Measurements from ENCODE around the gene ZG16B.

Gene ZG16B, protein sequence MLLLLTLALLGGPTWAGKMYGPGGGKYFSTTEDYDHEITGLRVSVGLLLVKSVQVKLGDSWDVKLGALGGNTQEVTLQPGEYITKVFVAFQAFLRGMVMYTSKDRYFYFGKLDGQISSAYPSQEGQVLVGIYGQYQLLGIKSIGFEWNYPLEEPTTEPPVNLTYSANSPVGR

DNA sequence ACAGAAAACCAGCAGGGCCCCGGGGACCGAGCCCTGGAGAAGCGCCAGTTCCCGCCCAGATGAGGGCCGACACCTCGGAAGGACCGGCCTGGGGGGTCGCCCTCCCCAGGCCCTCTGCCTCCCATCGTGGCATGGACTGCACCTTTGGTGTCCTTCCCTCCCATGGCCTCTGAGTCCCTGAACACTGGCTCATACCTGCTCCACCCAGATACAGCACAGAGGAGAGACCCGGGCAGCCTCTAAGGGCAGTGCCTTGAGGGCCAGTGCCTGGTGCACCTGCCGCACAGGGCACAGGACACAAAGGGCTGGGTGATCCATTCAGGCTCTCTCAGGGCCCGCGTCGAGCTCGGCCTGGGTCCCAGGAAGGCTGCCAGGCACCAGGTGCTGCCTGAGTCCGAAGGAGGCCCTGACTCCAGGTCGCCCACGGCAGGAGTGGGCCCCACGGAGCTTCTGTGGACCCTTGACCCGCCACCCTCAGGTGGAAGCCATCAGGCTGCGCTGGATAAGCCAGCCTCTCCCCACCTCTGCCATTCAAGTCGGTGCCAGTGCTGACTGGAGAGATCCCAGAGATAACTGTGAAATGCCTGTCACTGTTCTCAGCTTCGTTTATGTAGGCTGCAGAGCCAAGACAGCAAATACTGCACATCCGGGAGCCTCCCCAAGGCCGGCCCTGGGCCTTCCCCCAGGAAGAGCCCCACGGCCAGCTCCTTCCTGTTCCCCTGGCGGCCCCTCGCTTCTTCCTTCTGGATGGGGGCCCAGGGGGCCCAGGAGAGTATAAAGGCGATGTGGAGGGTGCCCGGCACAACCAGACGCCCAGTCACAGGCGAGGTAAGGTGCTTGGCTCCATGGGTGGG is at the start of gene ZG16B:
Gene ZG16B (plus strand): TSS at position 803 of the 854 bp plus-strand sequence. CDS start 139 bp downstream, outside the sequence.
- no peak for DNase-seq (ENCODE audit: low read depth)

DNA sequence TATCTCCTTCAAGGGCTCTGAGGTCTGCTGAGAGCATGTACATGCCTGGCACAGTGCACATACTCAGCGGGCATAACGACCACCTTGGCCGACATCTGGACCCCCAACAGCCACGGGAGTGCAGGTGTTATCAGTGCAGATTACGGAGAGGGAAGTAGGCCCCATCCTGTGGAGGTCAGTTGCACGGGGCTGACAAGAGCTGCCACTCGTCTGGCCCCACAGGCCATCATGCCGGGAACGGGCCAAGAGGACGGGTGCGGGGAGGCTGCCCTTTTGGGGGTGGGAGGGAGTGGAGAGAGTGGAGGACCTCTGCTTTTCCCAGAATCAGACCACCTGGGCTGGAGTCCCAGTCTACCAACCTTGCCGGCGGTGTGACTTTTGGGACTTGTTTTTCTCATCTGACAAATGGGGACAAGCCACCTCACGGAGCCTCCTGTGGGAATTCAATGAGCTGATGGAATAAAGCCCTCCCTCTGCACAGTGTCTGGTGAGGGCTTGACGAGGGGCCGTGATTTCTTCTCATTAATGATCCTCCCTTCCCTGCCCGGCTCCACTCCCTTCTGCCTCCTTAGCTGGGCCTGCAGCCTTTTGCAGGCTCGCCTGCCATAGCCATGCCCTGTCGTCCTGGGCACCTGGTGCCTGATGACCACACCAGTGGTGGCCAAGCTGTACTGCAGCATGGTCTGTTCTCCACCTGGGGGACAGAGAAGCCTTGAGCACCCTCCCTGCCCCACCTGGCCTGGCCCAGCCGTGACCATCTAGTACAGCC is 47.3 kb upstream of the ZG16B start:
- DNase-seq (ENCODE audit: low read depth): no peak

DNA sequence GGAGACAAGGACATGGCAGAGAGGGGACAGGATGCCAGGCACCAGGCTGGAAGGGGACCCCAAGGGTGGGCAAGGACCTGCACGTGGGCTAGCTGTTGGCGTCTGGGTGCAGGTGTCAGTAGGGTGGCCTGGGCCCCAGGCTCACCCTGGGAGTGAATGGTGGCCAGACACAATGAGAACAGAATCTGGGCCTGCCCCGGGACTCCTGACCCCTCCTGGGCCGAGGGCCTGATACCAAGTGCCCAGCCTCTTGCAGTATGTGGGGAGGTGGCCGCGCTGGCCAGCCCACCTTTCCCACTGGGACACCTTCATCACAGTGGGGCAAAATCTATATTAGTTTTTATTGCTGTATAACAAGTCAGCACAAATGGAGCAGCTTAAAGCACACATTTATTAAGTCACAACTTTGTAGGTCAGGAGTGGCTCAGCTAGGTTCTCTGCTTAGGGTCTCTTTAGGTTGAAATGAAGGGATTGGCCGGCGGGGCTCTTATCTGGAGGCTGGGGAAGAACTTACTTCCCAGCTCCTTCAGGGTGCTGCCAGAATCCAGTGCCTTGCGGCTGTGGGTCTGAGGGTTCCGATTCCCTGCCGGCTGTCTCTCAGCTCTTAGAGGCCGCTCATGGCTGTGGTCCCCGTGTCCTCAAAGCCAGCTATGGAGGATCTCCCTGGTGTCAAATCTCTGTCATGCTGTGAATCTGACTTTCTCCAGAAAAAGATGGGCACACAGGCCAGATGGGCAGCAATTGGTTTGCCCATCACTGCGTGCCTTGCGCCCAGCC is 46.3 kb upstream of the ZG16B start:
- no peak for DNase-seq (ENCODE audit: low read depth)

DNA sequence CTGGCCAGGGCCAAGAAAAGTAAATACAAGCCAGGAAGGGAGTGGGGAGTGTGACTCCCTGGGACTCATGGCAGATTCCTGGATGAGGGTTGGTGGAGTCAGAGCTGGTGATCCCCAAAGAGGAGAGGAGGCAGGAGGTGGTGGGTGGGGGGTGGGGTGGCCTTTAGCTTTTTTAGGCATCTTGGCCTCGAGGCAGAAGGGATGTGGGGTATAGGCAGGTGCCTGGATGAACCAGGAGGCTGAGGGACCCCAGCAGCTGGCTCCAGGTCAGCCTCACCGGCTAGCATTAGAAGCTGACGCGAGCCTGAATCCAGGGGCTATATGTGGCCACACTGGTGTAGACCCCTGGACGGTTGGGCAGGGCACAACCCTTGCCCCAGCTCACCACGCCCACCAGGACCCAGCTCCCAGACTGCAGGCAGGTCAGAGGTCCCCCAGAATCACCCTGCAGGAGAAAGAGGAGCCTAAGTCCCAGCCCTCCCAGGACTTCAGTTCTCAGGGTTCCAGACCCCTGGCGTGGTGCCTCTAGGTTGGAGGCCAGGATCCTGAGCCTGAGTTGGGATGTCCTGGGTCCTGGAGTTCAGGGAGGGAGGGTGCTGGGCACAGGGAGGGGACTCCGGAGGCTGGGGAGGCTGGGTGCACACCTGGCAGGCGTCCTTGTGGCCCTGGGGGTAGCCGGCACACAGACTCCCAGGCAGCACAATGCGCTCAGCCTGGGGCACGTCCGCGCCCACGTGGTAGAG is 45.6 kb upstream of the ZG16B start:
- DNase-seq (ENCODE audit: low read depth): no peak

DNA sequence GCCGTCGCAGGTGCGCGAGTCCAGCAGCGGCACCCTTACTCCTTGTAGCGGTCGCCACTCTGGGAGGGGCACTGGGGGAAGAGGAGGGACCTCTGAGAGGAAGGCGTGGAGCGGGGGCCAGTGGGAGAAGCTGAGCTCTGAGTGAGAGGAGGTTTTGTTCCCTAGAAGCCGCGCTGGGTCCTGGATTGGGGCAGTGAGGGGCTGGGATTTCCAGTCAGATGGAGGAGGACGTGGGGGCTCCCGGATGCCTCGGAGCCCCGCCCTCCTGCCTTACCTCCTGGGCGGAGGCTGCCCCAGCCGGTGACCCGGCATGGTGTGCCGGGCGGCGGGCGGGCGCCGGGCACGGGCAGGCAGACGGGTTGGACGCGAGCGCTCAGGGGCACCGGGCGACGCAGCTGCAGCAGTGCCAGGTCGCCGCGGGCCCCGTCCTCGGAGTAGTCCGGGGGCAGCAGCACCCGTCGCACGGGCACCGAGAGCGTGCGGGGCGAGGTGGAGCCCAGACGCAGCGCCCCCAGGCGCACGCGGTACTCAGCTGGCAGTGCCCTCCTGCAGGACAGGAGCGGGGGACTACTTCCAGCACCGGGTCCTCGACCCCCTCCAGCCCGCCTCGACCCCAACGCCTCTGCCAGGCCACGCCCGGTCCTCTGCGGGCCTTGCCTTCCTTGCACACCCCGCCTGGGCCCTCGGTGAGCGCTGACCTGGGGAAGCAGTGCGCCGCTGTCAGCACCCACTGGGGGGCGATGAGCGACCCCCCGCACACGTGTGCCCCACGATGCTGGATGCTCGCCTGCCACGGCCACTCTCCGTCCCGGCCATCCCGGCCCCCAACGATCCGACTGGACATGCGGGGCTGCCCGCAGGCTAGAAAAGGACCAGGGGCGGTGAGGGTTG is 44.8 kb upstream of the ZG16B start:
- DNase-seq (ENCODE audit: low read depth): no peak

DNA sequence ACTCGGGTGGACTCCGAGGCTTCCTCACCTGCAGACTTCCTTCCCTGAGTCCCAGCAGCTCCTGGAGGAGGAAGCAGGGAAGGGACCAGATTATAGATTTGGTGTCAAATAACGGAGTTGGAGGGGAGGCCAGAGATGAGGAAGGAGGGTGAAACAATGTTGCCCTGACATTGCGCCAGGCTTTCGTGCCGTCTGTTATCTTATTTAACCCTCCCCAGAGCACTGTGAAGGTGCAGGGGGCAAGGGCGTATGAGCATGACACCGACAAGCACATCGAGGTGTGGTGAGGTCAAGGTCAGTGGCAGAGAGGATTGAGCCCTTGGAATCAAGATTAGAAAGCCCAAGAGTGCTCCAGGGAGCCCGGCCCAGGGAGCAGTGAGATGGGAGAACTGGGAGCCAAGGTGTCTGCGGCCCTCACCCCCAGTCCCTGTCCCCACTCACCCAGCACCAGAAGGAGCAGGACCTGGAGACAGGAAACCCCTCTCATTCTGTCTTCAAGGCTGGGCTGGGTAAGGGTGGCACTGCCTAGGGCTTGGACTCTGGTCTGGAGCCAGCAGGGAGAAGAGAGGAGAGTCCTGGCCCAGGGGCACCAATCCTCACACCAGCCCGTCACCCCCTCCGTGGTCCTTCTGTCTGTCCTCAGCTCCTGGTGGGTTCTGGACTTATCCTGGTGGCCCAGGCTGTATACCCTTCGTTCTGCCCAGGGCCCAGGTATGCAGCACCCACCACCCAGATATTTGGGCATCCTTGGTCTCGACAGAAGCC is 43.9 kb upstream of the ZG16B start:
- DNase-seq (ENCODE audit: low read depth): no peak

DNA sequence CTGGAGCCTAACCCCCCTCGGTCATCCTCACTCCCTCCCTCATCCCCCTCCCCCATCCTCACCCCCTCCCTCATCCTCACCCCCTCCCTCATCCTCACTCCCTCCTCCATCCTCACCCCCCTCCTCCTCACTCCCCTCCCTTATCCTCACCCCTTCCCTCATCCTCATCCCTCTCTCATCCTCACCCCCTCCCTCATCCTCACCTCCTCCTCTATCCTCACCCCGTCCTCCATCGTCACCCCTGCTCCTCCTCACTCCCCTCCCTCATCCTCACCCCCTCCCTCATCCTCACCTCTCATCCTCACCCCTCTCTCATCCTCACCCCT is 43.3 kb upstream of the ZG16B start:
- DNase-seq (ENCODE audit: low read depth): no peak

DNA sequence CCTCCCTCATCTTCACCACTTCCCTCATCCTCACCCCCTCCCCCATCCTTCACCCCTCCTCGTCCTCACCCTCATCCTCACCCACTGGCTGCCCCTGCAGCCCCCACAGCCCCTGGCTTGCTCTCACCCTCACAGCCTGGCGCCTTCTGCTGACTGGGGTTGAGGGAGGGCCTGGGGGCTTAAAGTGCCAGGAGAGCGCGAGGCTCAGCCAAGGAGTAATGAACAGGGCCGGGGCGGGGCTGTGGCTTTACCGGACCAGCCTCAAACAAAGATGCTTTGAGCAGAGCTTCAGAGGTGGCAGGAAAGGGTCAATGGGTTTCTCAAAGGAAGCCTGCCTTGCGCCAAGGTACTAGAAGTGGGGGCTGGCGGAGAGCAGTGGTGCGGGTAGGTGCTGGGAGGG is 42.7 kb upstream of the ZG16B start, which contains the start of gene PRSS33:
Gene PRSS33 (minus strand): TSS at position 155 of the 400 bp plus-strand sequence. CDS start 1,013 bp downstream, outside the sequence.
- no peak for DNase-seq (ENCODE audit: low read depth)

DNA sequence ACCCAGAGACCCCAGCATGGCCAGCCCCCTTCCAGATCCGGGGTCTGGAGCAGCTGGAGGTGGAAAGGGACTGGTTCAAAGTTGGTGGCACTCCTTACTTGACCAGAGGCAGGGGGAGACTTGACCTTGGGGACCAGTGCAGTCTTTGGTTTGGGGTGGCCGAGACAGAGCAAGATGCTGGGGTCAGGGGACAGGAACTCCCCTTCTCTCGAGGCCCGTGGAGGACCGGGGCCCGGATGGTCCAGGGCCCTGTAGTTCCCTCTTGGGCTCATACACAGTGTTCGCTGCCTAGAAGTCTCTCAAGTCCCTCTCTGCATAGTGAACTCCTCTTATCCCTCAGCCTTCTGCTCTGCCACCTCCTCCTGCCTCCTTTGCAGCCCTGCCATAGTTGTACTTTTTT is 42.1 kb upstream of the ZG16B start:
- DNase-seq (ENCODE audit: low read depth): no peak

DNA sequence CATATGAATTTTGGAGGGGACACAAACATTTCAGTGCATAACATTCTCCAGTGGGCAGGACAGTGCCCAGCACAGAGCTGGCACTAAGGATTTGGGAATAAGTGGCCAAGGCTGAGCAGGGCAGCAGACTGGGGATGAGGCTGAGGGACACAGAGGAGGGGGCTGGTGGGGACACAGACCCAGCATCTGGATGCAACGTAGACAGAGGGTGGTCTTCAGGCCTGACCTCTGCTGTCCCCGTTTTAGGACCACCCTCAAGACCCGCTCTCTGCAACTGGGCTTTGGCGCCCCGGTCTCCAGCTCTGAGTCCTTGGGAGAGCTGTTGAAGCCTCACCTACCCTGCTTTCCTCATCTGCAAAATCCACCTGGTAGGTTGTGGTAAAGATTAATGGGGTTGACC is 39.5 kb upstream of the ZG16B start:
- DNase-seq (ENCODE audit: low read depth): no peak

DNA sequence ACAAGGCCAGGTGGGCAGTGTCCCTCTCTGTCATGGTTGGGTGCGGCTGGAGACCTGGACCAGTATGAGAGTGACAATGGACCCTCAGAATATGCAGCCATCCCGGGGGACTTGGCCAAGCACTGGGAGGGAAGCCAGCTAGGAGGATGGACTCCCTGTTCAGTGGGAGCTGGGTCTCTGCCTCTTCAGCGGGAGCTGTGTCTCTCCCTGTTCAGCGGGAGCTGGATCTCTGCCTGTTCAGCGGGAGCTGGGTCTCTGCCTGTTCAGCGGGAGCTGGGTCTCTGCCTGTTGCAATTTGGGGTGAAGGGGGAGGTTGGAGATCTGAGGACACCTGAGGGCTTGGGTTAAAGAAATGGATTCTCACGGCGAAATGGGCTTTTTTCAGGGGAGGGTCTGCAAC is 38.9 kb upstream of the ZG16B start:
- DNase-seq (ENCODE audit: low read depth): no peak

DNA sequence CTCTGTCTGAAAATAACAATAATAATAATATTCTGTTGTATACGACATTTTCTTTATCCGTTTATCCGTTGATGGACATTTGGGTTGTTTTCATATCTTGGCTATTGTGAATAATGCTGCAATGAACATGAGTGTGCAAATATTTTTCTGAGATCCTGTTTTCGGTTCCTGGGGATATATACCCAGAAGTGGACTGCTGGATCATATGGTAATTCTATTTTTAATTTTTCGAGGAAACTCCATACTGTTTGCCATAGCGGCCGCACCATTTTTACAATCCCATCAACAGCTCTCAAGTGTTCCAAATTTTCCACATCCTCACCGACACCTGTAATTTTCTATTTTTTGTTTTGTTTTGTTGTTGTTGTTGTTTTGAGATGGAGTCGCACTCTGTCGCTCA is 37.2 kb upstream of the ZG16B start:
- DNase-seq (ENCODE audit: low read depth): no peak

DNA sequence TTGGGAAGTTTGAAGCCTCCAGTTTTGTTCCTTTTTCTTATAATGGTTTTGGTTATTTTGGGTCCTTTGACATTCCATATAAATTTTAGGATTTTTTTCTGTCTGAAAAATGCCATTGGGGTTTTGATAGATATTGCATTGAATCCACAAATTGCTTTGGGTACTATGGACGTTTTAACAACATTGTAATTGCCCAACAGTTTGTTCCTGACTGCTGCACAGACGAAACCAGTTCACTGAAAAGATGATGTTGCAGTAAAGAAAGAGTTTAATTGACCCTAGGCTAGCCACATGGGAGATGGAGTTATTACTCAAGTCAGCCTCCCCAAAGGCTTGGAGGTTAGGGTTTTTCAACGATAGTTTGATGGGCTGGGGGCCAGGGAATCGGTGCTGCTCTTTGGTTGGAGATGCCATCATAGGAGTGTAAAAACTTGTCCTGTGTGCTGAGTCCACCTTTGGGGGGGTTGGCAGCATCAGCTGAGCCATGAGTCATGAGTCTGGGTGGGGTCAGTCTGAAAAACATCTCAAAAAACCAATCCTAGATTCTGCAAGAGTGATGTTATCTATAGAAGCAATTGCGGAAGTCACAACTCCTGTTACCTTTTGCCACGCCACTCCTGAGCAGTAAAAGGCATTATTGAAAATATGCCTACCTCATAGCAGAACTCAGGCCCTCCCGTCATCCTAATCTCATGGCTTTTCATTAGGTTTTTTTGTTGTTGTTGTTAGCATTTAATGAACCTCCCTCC is 34.5 kb upstream of the ZG16B start:
- DNase-seq (ENCODE audit: low read depth): peak; percentile 12

DNA sequence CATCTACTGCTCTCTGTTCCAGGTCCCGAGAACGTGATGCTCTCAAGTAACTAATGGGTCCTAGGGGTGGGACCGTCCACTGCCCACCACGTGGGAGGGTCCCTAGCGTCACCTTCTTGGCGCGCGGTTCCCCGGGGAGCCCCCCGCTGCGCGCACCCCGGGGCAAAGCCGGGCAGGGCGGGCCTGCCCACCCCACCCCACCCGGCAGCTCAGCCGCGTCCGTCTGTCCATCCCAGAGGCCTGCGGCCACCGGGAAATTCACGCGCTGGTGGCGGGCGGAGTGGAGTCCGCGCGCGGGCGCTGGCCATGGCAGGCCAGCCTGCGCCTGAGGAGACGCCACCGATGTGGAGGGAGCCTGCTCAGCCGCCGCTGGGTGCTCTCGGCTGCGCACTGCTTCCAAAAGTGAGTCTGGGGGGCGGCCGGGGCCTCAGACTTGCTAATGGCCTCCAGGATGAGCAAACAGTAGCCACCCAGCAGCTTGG is 31.3 kb upstream of the ZG16B start:
- no peak for DNase-seq (ENCODE audit: low read depth)

DNA sequence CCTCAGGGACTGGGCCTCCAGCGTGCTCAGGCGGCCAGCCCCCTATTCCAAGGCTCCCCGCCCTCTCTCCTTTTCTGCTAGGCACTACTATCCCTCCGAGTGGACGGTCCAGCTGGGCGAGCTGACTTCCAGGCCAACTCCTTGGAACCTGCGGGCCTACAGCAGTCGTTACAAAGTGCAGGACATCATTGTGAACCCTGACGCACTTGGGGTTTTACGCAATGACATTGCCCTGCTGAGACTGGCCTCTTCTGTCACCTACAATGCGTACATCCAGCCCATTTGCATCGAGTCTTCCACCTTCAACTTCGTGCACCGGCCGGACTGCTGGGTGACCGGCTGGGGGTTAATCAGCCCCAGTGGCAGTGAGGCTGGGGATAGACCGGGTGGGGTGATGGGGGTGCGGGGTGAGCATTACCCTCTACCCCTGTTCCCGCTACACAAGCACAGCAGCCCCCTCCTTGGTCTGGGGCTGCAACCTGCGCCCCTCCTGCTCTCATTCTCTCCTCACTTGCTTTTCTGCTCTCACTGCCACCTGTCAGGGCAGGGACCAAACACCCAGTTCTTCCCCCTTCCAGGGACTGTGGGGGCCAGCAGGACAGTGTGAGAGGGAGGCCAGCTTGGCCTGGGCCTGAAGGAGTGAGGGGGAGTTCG is 30.8 kb upstream of the ZG16B start:
- DNase-seq (ENCODE audit: low read depth): no peak

DNA sequence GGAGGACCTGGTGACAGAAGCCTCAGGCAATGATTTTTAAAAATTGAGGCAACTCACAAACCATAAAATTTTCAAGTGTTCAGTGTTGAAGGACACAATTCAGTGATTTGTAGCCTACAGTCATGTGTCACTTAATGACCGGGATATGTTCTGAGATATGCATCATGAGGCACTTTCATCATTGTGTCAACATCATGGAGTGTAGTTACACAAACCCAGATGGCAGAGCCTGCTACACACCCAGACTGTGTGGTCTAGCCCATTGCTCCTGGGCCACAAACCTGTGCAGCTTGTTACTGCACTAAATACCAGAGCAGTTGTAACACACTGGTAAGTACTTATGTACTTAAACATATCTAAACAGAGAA is 30.3 kb upstream of the ZG16B start:
- peak; percentile 14 for DNase-seq (ENCODE audit: low read depth)

DNA sequence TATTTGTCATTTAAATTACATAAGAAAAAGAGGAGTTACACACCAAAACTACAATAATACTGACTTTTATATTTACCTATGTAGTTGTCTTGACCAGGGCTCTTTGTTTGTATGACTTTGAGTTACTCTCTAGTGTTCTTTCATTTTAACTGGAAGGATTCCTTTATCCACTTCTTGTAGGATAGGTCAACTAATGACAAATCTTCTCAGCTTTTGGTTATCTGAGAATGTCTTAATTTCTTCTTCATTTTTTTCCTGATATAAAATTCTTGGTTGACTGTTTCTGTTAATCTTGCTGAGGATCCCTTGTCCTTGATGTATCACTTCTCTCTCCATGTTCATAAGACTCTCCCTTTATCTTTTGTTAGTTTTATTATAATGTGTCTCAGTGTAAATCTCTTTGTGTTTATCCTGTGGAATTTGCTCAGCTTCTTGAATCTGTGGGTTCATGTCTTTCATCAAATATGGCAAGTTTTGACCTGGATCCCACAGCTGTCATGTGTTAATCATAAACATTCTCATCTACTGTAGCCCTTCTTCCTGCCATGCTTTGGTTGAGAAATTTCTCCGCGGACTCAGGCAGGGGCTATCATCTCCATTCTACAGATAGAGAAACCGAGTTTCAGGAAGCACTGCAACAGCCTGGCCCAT is 26.4 kb upstream of the ZG16B start:
- DNase-seq (ENCODE audit: low read depth): no peak

DNA sequence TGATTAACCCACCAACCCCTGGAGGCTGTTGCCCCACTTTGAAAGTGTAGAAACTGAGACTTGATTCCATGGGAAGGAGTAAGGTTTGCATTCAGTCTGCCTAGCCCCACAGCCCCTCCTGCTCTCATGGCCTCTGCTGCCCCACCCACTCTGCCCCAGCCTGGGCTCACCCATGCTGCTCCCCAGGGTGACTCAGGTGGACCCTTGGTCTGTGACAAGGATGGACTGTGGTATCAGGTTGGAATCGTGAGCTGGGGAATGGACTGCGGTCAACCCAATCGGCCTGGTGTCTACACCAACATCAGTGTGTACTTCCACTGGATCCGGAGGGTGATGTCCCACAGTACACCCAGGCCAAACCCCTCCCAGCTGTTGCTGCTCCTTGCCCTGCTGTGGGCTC is 25.4 kb upstream of the ZG16B start:
- DNase-seq (ENCODE audit: low read depth): no peak
